NCI-H2171 treated with DMSO at 0.1 percent for 48 hours (cell line): ENCODE results near the gene ERCC6L2.

Experiments
- DNase-seq: peaks from one replicate; lab custom pipeline; 2025; lab: John Stamatoyannopoulos, UW

Gene ERCC6L2

GRCh38 chr9:95978106-95978505 lies 102.6 kb downstream of the ERCC6L2 start:
- no peak for DNase-seq

GRCh38 chr9:95979446-95979845 lies 104.0 kb downstream of the ERCC6L2 start:
- no peak for DNase-seq

GRCh38 chr9:95980262-95981125 lies 105.0 kb downstream of the ERCC6L2 start:
- no peak for DNase-seq

GRCh38 chr9:95981761-95982390 lies 106.4 kb downstream of the ERCC6L2 start:
- peak; percentile 74 for DNase-seq

GRCh38 chr9:95985440-95986055 lies 110.1 kb downstream of the ERCC6L2 start:
- no peak for DNase-seq

- DNase-seq = no peak
Observed at GRCh38 chr9:95989297-95989696, 113.8 kb downstream of the ERCC6L2 start.

- no peak for DNase-seq
Observed at GRCh38 chr9:95991326-95991725, 115.8 kb downstream of the ERCC6L2 start.

- no peak for DNase-seq
Observed at GRCh38 chr9:95992536-95992935, 117.0 kb downstream of the ERCC6L2 start.

GRCh38 chr9:95993337-95993736 lies 117.8 kb downstream of the ERCC6L2 start:
- no peak for DNase-seq

GRCh38 chr9:95999390-95999789 lies 123.9 kb downstream of the ERCC6L2 start:
- no peak for DNase-seq

- no peak for DNase-seq
Observed at GRCh38 chr9:96004379-96004778, 128.9 kb downstream of the ERCC6L2 start.

- no peak for DNase-seq
Observed at GRCh38 chr9:96006296-96006879, 130.9 kb downstream of the ERCC6L2 start.

- DNase-seq = no peak
Observed at GRCh38 chr9:96006961-96007360, 131.5 kb downstream of the ERCC6L2 start.

- no peak for DNase-seq
Observed at GRCh38 chr9:96008502-96009222, 133.2 kb downstream of the ERCC6L2 start.

GRCh38 chr9:96009223-96009602 lies 133.7 kb downstream of the ERCC6L2 start:
- DNase-seq = no peak

- no peak for DNase-seq
Observed at GRCh38 chr9:96009690-96010472, 134.4 kb downstream of the ERCC6L2 start.

GRCh38 chr9:96014078-96014477 lies 138.6 kb downstream of the ERCC6L2 start:
- DNase-seq = no peak

- DNase-seq = no peak
Observed at GRCh38 chr9:96015876-96016686, 140.6 kb downstream of the ERCC6L2 start.
